Left ventricle myocardium inferior (tissue), 1 donor: ENCODE data around the gene MACO1. TPM values are rescaled to one million over a fixed set of nuclear protein-coding genes. Genes with fewer than 3 reads are reported as not detected.
A peak's percentile ranks its signal among the peaks of the same experiment; 100 is the strongest.

ENCODE experiments used
- DNase-seq: peaks from one replicate; pipeline ENCODE4 v3.0.0-alpha.2; 2020
- H3K27ac ChIP-seq: fragments of 200-600 bp; replicated peaks from 2 replicates; pipeline ENCODE4 v1.8.0; 2021
- H3K27me3 ChIP-seq: fragments of 200-600 bp; 2 replicates; pipeline ENCODE4 v1.8.0; 2021; ENCODE audit warnings: low read depth
- H3K36me3 ChIP-seq: fragments of 200-600 bp; 2 replicates; pipeline ENCODE4 v1.8.0; 2021
- H3K4me1 ChIP-seq: fragments of 200-600 bp; 2 replicates; pipeline ENCODE4 v1.8.0; 2021
- H3K4me3 ChIP-seq: fragments of 200-600 bp; 2 replicates; pipeline ENCODE4 v1.8.0; 2021; ENCODE audit warnings: mild to moderate bottlenecking, moderate library complexity
- H3K9me3 ChIP-seq: fragments of 200-600 bp; replicated peaks from 2 replicates; pipeline ENCODE4 v1.8.0; 2021
- CTCF ChIP-seq: fragments of 200-600 bp; IDR thresholded peaks from 2 replicates; pipeline ENCODE4 v1.8.0; 2021; ENCODE audit warnings: antibody characterized with exemption, mild to moderate bottlenecking, borderline replicate concordance
- intact Hi-C: fragments of 100-400 bp; cut with micrococcal nuclease; formaldehyde crosslinking; loops from one replicate; pipeline ENCODE4 v1.11.0; 2022
- total RNA-seq: library from RNA; stranded (reverse); fragmentation: NEBNext Ultra II Directional; extraction: Animal tissue kit (Norgen Biotek cat#: 25700); gene quantifications from one replicate; pipeline ENCODE4 v1.2.1, GENCODE V29; 2021
- donor health status: DM: no; HTN: yes; CAD: no; lungs with severe emphysema.

Gene MACO1
- total RNA-seq, 1 donor from 2014 or later, result 12.9 TPM

GRCh38 chr1:25478633-25479032 is 47.9 kb downstream of the MACO1 start:
- H3K27ac ChIP-seq, result no peak overlapping the region
- intact Hi-C loops, result no loop called here
- DNase-seq, result no peak
- peaks cover 64% of the 10 kb centered on the region for H3K4me1 ChIP-seq
- no peaks in the 10 kb centered on the region for H3K27me3 ChIP-seq
- H3K36me3 ChIP-seq, result no peaks in the 10 kb centered on the region
- H3K9me3 ChIP-seq, result no peaks in the 10 kb centered on the region
- no peak overlapping the region for H3K4me3 ChIP-seq
- TF ChIP-seq CTCF, result no peak

- intact Hi-C loops, result no loop called here
- Histone ChIP-seq H3K4me1 (peaks cover 51% of the 10 kb centered on the region), H3K27me3 (no peaks in the 10 kb centered on the region), H3K36me3 (peaks cover 17% of the 10 kb centered on the region), H3K4me3 (no peak overlapping the region), H3K27ac (peak overlapping the region; percentile 83), H3K9me3 (no peaks in the 10 kb centered on the region)
- DNase-seq, result no peak
- no peak for TF ChIP-seq CTCF
Observed at GRCh38 chr1:25481625-25482024, 50.9 kb downstream of the MACO1 start.

GRCh38 chr1:25482211-25482610 is 51.5 kb downstream of the MACO1 start:
- no peaks in the 10 kb centered on the region for H3K9me3 ChIP-seq
- TF ChIP-seq CTCF, result no peak
- peaks cover 23% of the 10 kb centered on the region for H3K36me3 ChIP-seq
- H3K27ac ChIP-seq, result peak overlapping the region; percentile 83
- DNase-seq, result no peak
- H3K4me3 ChIP-seq, result no peak overlapping the region
- H3K4me1 ChIP-seq, result peaks cover 45% of the 10 kb centered on the region
- H3K27me3 ChIP-seq, result no peaks in the 10 kb centered on the region
- intact Hi-C loops, result no loop called here

GRCh38 chr1:25484096-25484495 is 53.4 kb downstream of the MACO1 start:
- H3K36me3 ChIP-seq, result peaks cover 32% of the 10 kb centered on the region
- H3K4me1 ChIP-seq, result peaks cover 36% of the 10 kb centered on the region
- no peak for TF ChIP-seq CTCF
- H3K9me3 ChIP-seq, result no peaks in the 10 kb centered on the region
- no peaks in the 10 kb centered on the region for H3K27me3 ChIP-seq
- DNase-seq, result peak; percentile 77
- H3K27ac ChIP-seq, result peak overlapping the region; percentile 83
- intact Hi-C loops, result no loop called here
- H3K4me3 ChIP-seq, result peak overlapping the region; percentile 30

- no peak for TF ChIP-seq CTCF
- Histone ChIP-seq H3K27ac (peak overlapping the region; percentile 83), H3K4me1 (peaks cover 36% of the 10 kb centered on the region), H3K9me3 (no peaks in the 10 kb centered on the region), H3K27me3 (no peaks in the 10 kb centered on the region), H3K4me3 (no peak overlapping the region), H3K36me3 (peaks cover 36% of the 10 kb centered on the region)
- no peak for DNase-seq
- intact Hi-C loops, result no loop called here
Observed at GRCh38 chr1:25484533-25484932, 53.8 kb downstream of the MACO1 start.
